HS-27A (cell line): ENCODE measurements around the gene GUCD1.

Experiments used
- DNase-seq: peaks from one replicate; pipeline ENCODE4 v3.0.0-alpha.2; 2012; ENCODE audit warnings: low read depth, missing footprints

Gene GUCD1

GRCh38 chr22:24590596-24591173 is 35.7 kb upstream of the GUCD1 start:
- no peak for DNase-seq

GRCh38 chr22:24589518-24590030 is 34.6 kb upstream of the GUCD1 start:
- DNase-seq = no peak

- no peak for DNase-seq
These were observed 34.0 kb upstream of the GUCD1 start for GRCh38 chr22:24588757-24589481.

GRCh38 chr22:24588381-24588756 is 33.4 kb upstream of the GUCD1 start:
- DNase-seq = no peak

- DNase-seq = no peak
These were observed 33.0 kb upstream of the GUCD1 start for GRCh38 chr22:24587948-24588347.

GRCh38 chr22:24587251-24587650 is 32.3 kb upstream of the GUCD1 start:
- DNase-seq = no peak

- no peak for DNase-seq
These were observed 31.1 kb upstream of the GUCD1 start for GRCh38 chr22:24585927-24586546.

GRCh38 chr22:24585461-24585860 is 30.5 kb upstream of the GUCD1 start:
- DNase-seq = no peak

GRCh38 chr22:24584871-24585411 is 30.0 kb upstream of the GUCD1 start:
- no peak for DNase-seq

GRCh38 chr22:24584166-24584790 is 29.3 kb upstream of the GUCD1 start:
- DNase-seq = no peak

- DNase-seq = no peak
These were observed 28.6 kb upstream of the GUCD1 start for GRCh38 chr22:24583221-24584165.

- DNase-seq = no peak
These were observed 27.3 kb upstream of the GUCD1 start for GRCh38 chr22:24582056-24582814.

- DNase-seq = no peak
These were observed 25.3 kb upstream of the GUCD1 start for GRCh38 chr22:24580276-24580675.

- DNase-seq = no peak
These were observed 24.3 kb upstream of the GUCD1 start for GRCh38 chr22:24579258-24579601.

- DNase-seq = no peak
These were observed 23.7 kb upstream of the GUCD1 start for GRCh38 chr22:24578355-24579257.

GRCh38 chr22:24576778-24577177 is 21.8 kb upstream of the GUCD1 start:
- DNase-seq = no peak

- no peak for DNase-seq
These were observed 16.3 kb upstream of the GUCD1 start for GRCh38 chr22:24571266-24571665.

- DNase-seq = no peak
These were observed 12.7 kb upstream of the GUCD1 start for GRCh38 chr22:24567668-24568067.

GRCh38 chr22:24566899-24567511 is 12.1 kb upstream of the GUCD1 start:
- no peak for DNase-seq
